ENCODE data around the gene ROR1. TPM values are rescaled to one million over a fixed set of nuclear protein-coding genes. Genes with fewer than 3 reads are reported as not detected.
"Not testable (repeated sequence)": the region's sequence is repeated elsewhere in the genome, so short reads cannot be mapped to it uniquely, and the experiment has no call there.

ROR1 gene
- total and polyA plus RNA-seq, 2 of the 4 experiments (the other 2 are of a cell fraction) = 4.4 to 10.0 TPM

DNA sequence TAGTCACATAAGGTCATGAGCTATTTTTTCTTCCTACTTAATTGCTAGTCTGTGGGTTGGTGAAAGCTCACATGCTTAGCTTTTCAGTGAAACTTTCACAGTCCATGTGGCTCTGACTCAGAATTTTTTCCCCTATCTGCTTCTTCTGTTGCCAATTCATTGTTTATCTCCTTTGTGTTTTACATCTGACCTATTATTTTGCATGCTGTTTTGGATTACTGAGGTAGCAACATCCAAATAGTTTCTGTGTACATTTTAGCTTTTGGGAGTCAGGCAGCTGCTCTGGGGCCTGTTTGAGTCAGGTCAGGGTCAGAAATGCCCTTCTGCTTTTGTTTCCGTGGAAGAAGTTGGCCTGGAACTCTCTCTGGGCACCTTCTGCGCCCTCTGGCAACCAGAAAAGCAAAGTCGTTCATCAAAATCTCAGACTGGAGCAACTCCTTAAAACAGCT, 40.0 kb downstream of the ROR1 start:
- Histone ChIP-seq H3K4me3 (ENCODE audit: insufficient read depth, low read depth, low read length) (no peak overlapping the region), H3K4ac (ENCODE audit: low read depth, low read length) (no peak overlapping the region), H2AK9ac (replicated peaks; ENCODE audit: low read depth, low read length, poor library complexity) (no peak overlapping the region), H4K5ac (ENCODE audit: low read depth, low read length) (no peak overlapping the region), H3K36me3 (ENCODE audit: control insufficient read depth, insufficient read depth, low read length) (no peaks in the 10 kb centered on the region), H4K8ac (ENCODE audit: low read depth in 2 of 2, low read length in 2 of 2) (no peak overlapping the region), H3K9ac (ENCODE audit: low read depth, low read length) (no peak overlapping the region), H3K27ac (ENCODE audit: insufficient read depth, low read length) (no peak overlapping the region), H3K4me1 (ENCODE audit: control insufficient read depth, insufficient read depth, low read length) (peaks cover 10% of the 10 kb centered on the region; the same call in 1 of the 2 replicates), H3K9me1 (ENCODE audit: insufficient read depth, low read length) (no peaks in the 10 kb centered on the region), H4K91ac (ENCODE audit: insufficient read depth, low read depth, low read length) (no peak overlapping the region), H3K23ac (ENCODE audit: low read depth, low read length) (no peak overlapping the region), H3K56ac (ENCODE audit: extremely low read depth, insufficient read depth, low read length) (no peak overlapping the region), H3K79me1 (ENCODE audit: low read depth in 1 of 2, low read length in 2 of 2) (0 out of 4 replicates have a peak, but pooled peaks cover 3 to 4% of the 10 kb centered on the region in 2 experiments), H2BK15ac (ENCODE audit: low read depth, low read length) (no peak overlapping the region), H2BK5ac (ENCODE audit: low read depth, low read length, poor library complexity, severe bottlenecking) (no peak overlapping the region), H3K4me2 (ENCODE audit: low read depth, low read length) (no peak overlapping the region; the same call in 1 of the 2 replicates), H3K9me3 (ENCODE audit: control insufficient read depth, insufficient read depth, low read length) (no peaks in the 10 kb centered on the region), H3K27me3 (ENCODE audit: control insufficient read depth, insufficient read depth, low read length) (peaks cover under 1% of the 10 kb centered on the region), H2BK20ac (ENCODE audit: low read depth, low read length) (no peak overlapping the region), H2AFZ (replicated peaks; ENCODE audit: low read length, poor library complexity) (no peak overlapping the region), H4K20me1 (ENCODE audit: insufficient read depth, low read length) (peaks cover 3% of the 10 kb centered on the region; the same call in 1 of the 2 replicates), H3K14ac (replicated peaks; ENCODE audit: low read depth, low read length) (no peak overlapping the region), H2BK120ac (ENCODE audit: low read depth, low read length) (no peak overlapping the region), H2AK5ac (ENCODE audit: low read depth, low read length) (no peak overlapping the region), H3K18ac (ENCODE audit: low read depth, low read length) (no peak overlapping the region)
- ATAC-seq (ENCODE audit: low read depth) = peak; percentile 35
- no TSS peak for BruUV-seq (replicated peaks)
- peak; percentile 70 for DNase-seq
- dilution Hi-C loops (cut with HindIII; ENCODE audit: low sequenced_read_pairs, unreplicated experiment) = no loop called here
- intact Hi-C loops (cut with micrococcal nuclease) = no loop called here
- ChIA-PET POLR2A (ENCODE audit: unreplicated experiment) (no interaction called here), CTCF (interaction anchor here (0.8 to 1.7 kb wide), 2 partner anchors 15 to 18 kb away, joined by 3 to 6 read pairs; no protein-coding TSS in a partner anchor)
- in situ Hi-C loops (cut with MboI; ENCODE audit: low sequenced_read_pairs) = no loop called here
- TF ChIP-seq CHD1 (IDR thresholded peaks at IDR 0.05; ENCODE audit: low read depth, low read length) = no peak
- TF ChIP-seq MXI1 (IDR thresholded peaks at IDR 0.05; ENCODE audit: borderline replicate concordance, low read depth, low read length) = peak; percentile 69; the same call in 1 of the 2 replicates
- no CpG with 5 or more reads among the region's 3 CpGs for whole genome bisulfite sequencing, 2 experiments (ENCODE audit: extremely low coverage in 2 of 2, insufficient read length in 1 of 2)

GRCh38 chr1:63816217-63816815, 42.5 kb downstream of the ROR1 start:
- H3K9ac ChIP-seq (ENCODE audit: low read depth, low read length); POLR2A ChIA-PET (ENCODE audit: unreplicated experiment); H3K56ac ChIP-seq (ENCODE audit: extremely low read depth, insufficient read depth, low read length); H4K20me1 ChIP-seq (ENCODE audit: insufficient read depth, low read length); H4K5ac ChIP-seq (ENCODE audit: low read depth, low read length); H2AK9ac ChIP-seq (replicated peaks; ENCODE audit: low read depth, low read length, poor library complexity); DNase-seq; CTCF ChIA-PET; H3K9me1 ChIP-seq (ENCODE audit: insufficient read depth, low read length); H2BK120ac ChIP-seq (ENCODE audit: low read depth, low read length); H3K4ac ChIP-seq (ENCODE audit: low read depth, low read length); H2AK5ac ChIP-seq (ENCODE audit: low read depth, low read length); H3K4me3 ChIP-seq (ENCODE audit: insufficient read depth, low read depth, low read length); H3K4me2 ChIP-seq (ENCODE audit: low read depth, low read length); H3K23ac ChIP-seq (ENCODE audit: low read depth, low read length); in situ Hi-C loops (cut with MboI; ENCODE audit: low sequenced_read_pairs); ATAC-seq (ENCODE audit: low read depth); H3K36me3 ChIP-seq (ENCODE audit: control insufficient read depth, insufficient read depth, low read length); H2BK15ac ChIP-seq (ENCODE audit: low read depth, low read length); H2AFZ ChIP-seq (replicated peaks; ENCODE audit: low read length, poor library complexity); H3K27ac ChIP-seq (ENCODE audit: insufficient read depth, low read length); H3K14ac ChIP-seq (replicated peaks; ENCODE audit: low read depth, low read length); intact Hi-C loops (cut with micrococcal nuclease); H3K18ac ChIP-seq (ENCODE audit: low read depth, low read length); H2BK20ac ChIP-seq (ENCODE audit: low read depth, low read length); H4K8ac ChIP-seq (ENCODE audit: low read depth in 2 of 2, low read length in 2 of 2); H2BK5ac ChIP-seq (ENCODE audit: low read depth, low read length, poor library complexity, severe bottlenecking); H4K91ac ChIP-seq (ENCODE audit: insufficient read depth, low read depth, low read length); dilution Hi-C loops (cut with HindIII; ENCODE audit: low sequenced_read_pairs, unreplicated experiment); BruUV-seq (replicated peaks); H3K9me3 ChIP-seq (ENCODE audit: control insufficient read depth, insufficient read depth, low read length); H3K27me3 ChIP-seq (ENCODE audit: control insufficient read depth, insufficient read depth, low read length): not testable (repeated sequence)
- WGBS, 2 experiments (ENCODE audit: extremely low coverage in 2 of 2, insufficient read length in 1 of 2) = no CpG with 5 or more reads among the region's 5 CpGs
- H3K4me1 ChIP-seq (ENCODE audit: control insufficient read depth, insufficient read depth, low read length) = peaks cover 13% of the 10 kb centered on the region; the same call in 1 of the 2 replicates
- peaks cover 8 to 10% of the 10 kb centered on the region in 2 experiments; a peak in 3 of 4 replicates for H3K79me1 ChIP-seq (ENCODE audit: low read depth in 1 of 2, low read length in 2 of 2)
